Transverse colon (tissue), 4 donors: ENCODE results near the gene SELENOV. TPM values are rescaled to one million over a fixed set of nuclear protein-coding genes. Genes with fewer than 3 reads are reported as not detected.

Source experiments
- DNase-seq: peaks from one replicate; pipeline ENCODE4 v3.0.0-alpha.2; 2019
- H3K27ac ChIP-seq, 4 donors: fragments of 200-600 bp; sonication (generic); 2 replicates each; pipeline ENCODE4 v1.5.1; 2016 to 2018; ENCODE audit warnings: inconsistent platforms in 4 of 4
- H3K27me3 ChIP-seq: fragments of 200-600 bp; sonication (generic); 2 replicates; pipeline ENCODE4 v1.5.1; 2017; ENCODE audit warnings: inconsistent platforms
- H3K36me3 ChIP-seq, 4 donors: fragments of 200-600 bp; sonication (generic); 2 replicates each; pipeline ENCODE4 v1.5.1; 2017 to 2019; ENCODE audit warnings: inconsistent platforms in 4 of 4
- H3K4me1 ChIP-seq, 4 donors: fragments of 200-600 bp; sonication (generic); 2 replicates each; pipeline ENCODE4 v1.5.1; 2017 to 2020; ENCODE audit warnings: inconsistent platforms in 4 of 4
- H3K4me3 ChIP-seq, 4 donors: fragments of 200-600 bp; sonication (generic); 1 replicate in 1 of 4; 2 replicates in 3 of 4; pipeline versions ENCODE4 v1.5.1 to v1.6.1; 2017 to 2019; ENCODE audit warnings: inconsistent platforms in 4 of 4
- H3K9me3 ChIP-seq, 2 donors: fragments of 200-600 bp; sonication (generic); 2 replicates each; pipeline ENCODE4 v1.5.1; 2017 to 2019; ENCODE audit warnings: inconsistent platforms in 2 of 2
- CTCF ChIP-seq, 5 experiments: fragments of 200-600 bp in 3 of 5; fragments of 450-650 bp in 2 of 5; sonication (generic) in 3 of 5; IDR thresholded peaks; 1 replicate in 2 of 5; 2 replicates in 3 of 5; pipeline ENCODE4 v1.5.1; 2016 to 2017; ENCODE audit warnings: antibody characterized with exemption in 5 of 5, inconsistent platforms in 3 of 5, mild to moderate bottlenecking in 2 of 5, moderate library complexity in 1 of 5
- EP300 ChIP-seq: sonication (generic); formaldehyde crosslinking; IDR thresholded peaks from one replicate; pipeline ENCODE4 v1.6.1; 2017; ENCODE audit warnings: antibody characterized with exemption, low read depth
- POLR2A ChIP-seq: fragments of 450-650 bp; IDR thresholded peaks from one replicate; pipeline ENCODE4 v1.6.1; 2016; ENCODE audit warnings: antibody characterized with exemption, mild to moderate bottlenecking, moderate library complexity
- POLR2AphosphoS5 ChIP-seq, 3 donors: sonication (generic); formaldehyde crosslinking; IDR thresholded peaks; one replicate each; pipeline ENCODE4 v1.6.1; 2016; ENCODE audit warnings: antibody characterized with exemption in 3 of 3
- WGBS, 2 donors: methylation state at CpG; one replicate each; pipeline ENCODE4 v1.1.5; 2018; ENCODE audit warnings: low coverage in 1 of 2; 5-methylcytosine and 5-hydroxymethylcytosine counted together
- in situ Hi-C, 4 donors: fragments of 200-750 bp; cut with MboI; loops; one replicate each; pipeline versions ENCODE4 v1.15.0 to v1.15.1; 2017; ENCODE audit warnings: low sequenced_read_pairs in 3 of 4, low pct_ligation_motif_present in 1 of 4, low pct_unique_long_range_greater_than_20kb in 1 of 4
- intact Hi-C: fragments of 100-400 bp; cut with DNase I; formaldehyde crosslinking; loops from one replicate; pipeline ENCODE4 v1.15.1; 2023; ENCODE audit warnings: low total_unique reads
- total RNA-seq, 4 donors: library from RNA; depleted of rRNA; stranded (reverse); fragments of >200 nt; gene quantifications; one replicate each; pipeline ENCODE4 v1.1.0, GENCODE V29; 2016

Gene SELENOV
- total RNA-seq, 4 donors from 2014 or later: not detected

GRCh38 chr19:39532233-39533002, 17.5 kb downstream of the SELENOV start, which contains the start of gene EID2B:
Gene EID2B, minus strand, starts transcription at chr19:39532852. Its CDS starts 50 bp downstream, at chr19:39532802.
- no peaks in the 10 kb centered on the region for H3K27me3 ChIP-seq
- no peaks in the 10 kb centered on the region for H3K36me3 ChIP-seq
- H3K4me3 ChIP-seq: peak within 1 kb of the TSS; percentile 48 to 75 (median 62)
- peak within 1 kb of the TSS; percentile 76 to 91 (median 84) for H3K27ac ChIP-seq
- DNase-seq: peak; percentile 95
- in situ Hi-C loops: loop anchor here (5.0 to 25.0 kb wide), 5 partner anchors 88 to 420 kb away; partner anchors contain the start of genes GMFG (in 2 of the 4), SAMD4B (in 2 of the 4), SUPT5H (in 2 of the 4) and RPS16 (in 1 of the 4)
- WGBS, 2 donors: 0 to 1% methylated on average over 10 to 57 of the region's 65 CpGs
- H3K4me1 ChIP-seq: peaks cover 0 to 24% (median 4%) of the 10 kb centered on the region in 4 donors
- H3K9me3 ChIP-seq: no peaks in the 10 kb centered on the region
- TF ChIP-seq CTCF (IDR thresholded peaks at IDR 0.05) (peak; percentile 94 to 99 (median 98)), EP300 (no peak), POLR2AphosphoS5 (IDR thresholded peaks at IDR 0.05) (peak; percentile 77 to 78 (median 77)), POLR2A (peak; percentile 55)
- intact Hi-C loops: loop anchor here (10.0 kb wide), 2 partner anchors 58 to 188 kb away; partner anchors contain the start of gene SAMD4B

- intact Hi-C loops: loop anchor here (10.0 kb wide), 2 partner anchors 58 to 188 kb away; partner anchors contain the start of gene SAMD4B
- Histone ChIP-seq H3K4me1 (peaks cover 0 to 27% (median 5%) of the 10 kb centered on the region in 4 donors), H3K9me3 (no peaks in the 10 kb centered on the region), H3K27ac (peak overlapping the region in 1 of 4 donors; percentile 91), H3K36me3 (no peaks in the 10 kb centered on the region), H3K27me3 (no peaks in the 10 kb centered on the region), H3K4me3 (no peak overlapping the region)
- in situ Hi-C loops: loop anchor here (5.0 to 25.0 kb wide), 5 partner anchors 88 to 421 kb away; partner anchors contain the start of genes GMFG (in 2 of the 4), SAMD4B (in 2 of the 4), SUPT5H (in 2 of the 4) and RPS16 (in 1 of the 4)
- TF ChIP-seq POLR2AphosphoS5 (IDR thresholded peaks at IDR 0.05): no peak
- TF ChIP-seq CTCF (IDR thresholded peaks at IDR 0.05): no peak
- no peak for TF ChIP-seq POLR2A
- no peak for TF ChIP-seq EP300
- 0 to 18% methylated on average over 5 to 12 of the region's 12 CpGs for WGBS, 2 donors
- no peak for DNase-seq
These were observed 18.1 kb downstream of the SELENOV start for GRCh38 chr19:39533003-39533512.

DNA sequence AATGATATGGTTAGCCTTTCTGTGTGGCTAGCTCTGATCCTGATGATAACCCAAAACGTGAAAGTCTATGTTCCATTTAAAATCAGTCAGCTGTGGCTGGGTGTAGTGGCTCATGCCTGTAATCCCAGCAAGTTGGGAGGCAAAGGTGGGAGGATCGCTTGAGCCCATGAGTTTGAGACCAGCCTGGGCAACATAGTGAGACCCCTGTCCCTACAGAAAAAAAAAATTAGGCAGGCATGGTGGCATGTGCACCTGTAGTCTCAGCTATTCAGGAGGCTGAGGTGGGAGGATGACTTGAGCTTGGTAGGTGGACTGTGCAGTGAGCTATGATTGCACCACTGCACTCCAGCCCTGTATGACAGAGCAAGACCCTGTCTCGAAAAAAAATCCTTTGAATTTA, 18.9 kb downstream of the SELENOV start:
- H3K27ac ChIP-seq: no peak overlapping the region
- in situ Hi-C loops: loop anchor here (5.0 to 25.0 kb wide), 5 partner anchors 89 to 421 kb away; partner anchors contain the start of genes GMFG (in 2 of the 4), SAMD4B (in 2 of the 4), SUPT5H (in 2 of the 4) and RPS16 (in 1 of the 4)
- H3K9me3 ChIP-seq: no peaks in the 10 kb centered on the region
- intact Hi-C loops: loop anchor here (10.0 kb wide), 2 partner anchors 59 to 189 kb away; partner anchors contain the start of gene SAMD4B
- WGBS, 2 donors: 65 to 71% methylated on average over 1 to 3 of the region's 3 CpGs
- H3K27me3 ChIP-seq: no peaks in the 10 kb centered on the region
- no peak overlapping the region for H3K4me3 ChIP-seq
- DNase-seq: no peak
- TF ChIP-seq POLR2AphosphoS5 (IDR thresholded peaks at IDR 0.05) (no peak), POLR2A (no peak), CTCF (IDR thresholded peaks at IDR 0.05) (no peak), EP300 (no peak)
- H3K4me1 ChIP-seq: peaks cover 4 to 34% (median 10%) of the 10 kb centered on the region in 4 donors
- H3K36me3 ChIP-seq: no peaks in the 10 kb centered on the region

GRCh38 chr19:39539165-39539517, 24.2 kb downstream of the SELENOV start:
- peak overlapping the region; percentile 95 to 98 (median 96) for H3K27ac ChIP-seq
- no peak for TF ChIP-seq POLR2AphosphoS5 (IDR thresholded peaks at IDR 0.05)
- no peak for TF ChIP-seq CTCF (IDR thresholded peaks at IDR 0.05)
- no peak for TF ChIP-seq EP300
- no peak for TF ChIP-seq POLR2A
- H3K4me1 ChIP-seq: peaks cover 11 to 20% (median 13%) of the 10 kb centered on the region in 4 donors
- peak overlapping the region; percentile 71 to 95 (median 84) for H3K4me3 ChIP-seq
- H3K9me3 ChIP-seq: no peaks in the 10 kb centered on the region
- intact Hi-C loops (loop anchor here (10.0 kb wide), 2 partner anchors 64 to 194 kb away; partner anchors contain the start of gene SAMD4B), in situ Hi-C loops (loop anchor here (10.0 to 25.0 kb wide), 4 partner anchors 94 to 427 kb away; partner anchors contain the start of genes GMFG (in 2 of the 4), SAMD4B (in 2 of the 4), SUPT5H (in 2 of the 4) and RPS16 (in 1 of the 4))
- H3K27me3 ChIP-seq: no peaks in the 10 kb centered on the region
- no peaks in the 10 kb centered on the region for H3K36me3 ChIP-seq
- no peak for DNase-seq
- WGBS, 2 donors: 2 to 3% methylated on average over 4 to 10 of the region's 10 CpGs
